Glutamatergic neuron (in vitro differentiated cells): ENCODE results near the gene MFSD8. TPM values are rescaled to one million over a fixed set of nuclear protein-coding genes. Genes with fewer than 3 reads are reported as not detected.

ENCODE experiments used
- DNase-seq: peaks from one replicate; pipeline ENCODE4 v3.0.0; 2022
- H3K27ac Mint-ChIP-seq: one replicate; pipeline ENCODE4 v1.8.0; 2020; ENCODE audit warnings: mild to moderate bottlenecking, mixed read lengths, inconsistent platforms; ENCODE audit not compliant: unreplicated experiment
- H3K27me3 Mint-ChIP-seq: one replicate; pipeline ENCODE4 v1.8.0; 2020; ENCODE audit warnings: mild to moderate bottlenecking, moderate library complexity, mixed read lengths, inconsistent platforms; ENCODE audit not compliant: unreplicated experiment
- H3K36me3 Mint-ChIP-seq: one replicate; pipeline ENCODE4 v1.8.0; 2020; ENCODE audit warnings: mild to moderate bottlenecking, mixed read lengths, inconsistent platforms; ENCODE audit not compliant: unreplicated experiment
- H3K4me1 Mint-ChIP-seq: one replicate; pipeline ENCODE4 v1.8.0; 2020; ENCODE audit warnings: mild to moderate bottlenecking, low read depth, mixed read lengths, inconsistent platforms; ENCODE audit not compliant: unreplicated experiment
- H3K4me3 Mint-ChIP-seq: one replicate; pipeline ENCODE4 v1.8.0; 2020; ENCODE audit warnings: mild to moderate bottlenecking, mixed read lengths, inconsistent platforms; ENCODE audit not compliant: unreplicated experiment
- H3K9me3 Mint-ChIP-seq: one replicate; pipeline ENCODE4 v1.8.0; 2020; ENCODE audit warnings: mild to moderate bottlenecking, moderate library complexity, mixed read lengths, inconsistent platforms; ENCODE audit not compliant: unreplicated experiment
- CTCF ChIP-seq: fragments of 200-600 bp; sonication (generic); IDR thresholded peaks from one replicate; pipeline ENCODE4 v1.5.0; 2021; ENCODE audit not compliant: partially characterized antibody, unreplicated experiment
- total RNA-seq: library from RNA; stranded (reverse); fragmentation: NEBNext Ultra II Directional; extraction: Animal tissue kit (Norgen Biotek cat#: 25700); gene quantifications from one replicate; pipeline ENCODE4 v1.2.1, GENCODE V29; 2021; ENCODE audit not compliant: unreplicated experiment

MFSD8 gene
- total RNA-seq, 1 donor from 2014 or later = 22.6 TPM

- peak overlapping the region; percentile 99 for H3K4me3 Mint-ChIP-seq
- H3K27ac Mint-ChIP-seq = no peak overlapping the region
- no peak for DNase-seq
- H3K4me1 Mint-ChIP-seq = no peaks in the 10 kb centered on the region
- TF ChIP-seq CTCF = no peak
- H3K9me3 Mint-ChIP-seq = peaks cover 9% of the 10 kb centered on the region
- H3K36me3 Mint-ChIP-seq = no peaks in the 10 kb centered on the region
- H3K27me3 Mint-ChIP-seq = peaks cover 4% of the 10 kb centered on the region
Measured at GRCh38 chr4:127881563-127881864, 83.5 kb downstream of the MFSD8 start.

- Mint-ChIP-seq H3K36me3 (no peaks in the 10 kb centered on the region), H3K9me3 (peaks cover 9% of the 10 kb centered on the region), H3K27ac (peak within 1 kb of the TSS; percentile 67), H3K4me3 (peak within 1 kb of the TSS; percentile 99), H3K27me3 (peaks cover 4% of the 10 kb centered on the region), H3K4me1 (no peaks in the 10 kb centered on the region)
- peak; percentile 96 for DNase-seq
- TF ChIP-seq CTCF = no peak
Measured at GRCh38 chr4:127880763-127881562, 84.0 kb downstream of the MFSD8 start, which contains the start of gene PLK4. PLK4 (plus strand) TSS chr4:127880893; CDS start chr4:127881135, 242 bp downstream.

DNA sequence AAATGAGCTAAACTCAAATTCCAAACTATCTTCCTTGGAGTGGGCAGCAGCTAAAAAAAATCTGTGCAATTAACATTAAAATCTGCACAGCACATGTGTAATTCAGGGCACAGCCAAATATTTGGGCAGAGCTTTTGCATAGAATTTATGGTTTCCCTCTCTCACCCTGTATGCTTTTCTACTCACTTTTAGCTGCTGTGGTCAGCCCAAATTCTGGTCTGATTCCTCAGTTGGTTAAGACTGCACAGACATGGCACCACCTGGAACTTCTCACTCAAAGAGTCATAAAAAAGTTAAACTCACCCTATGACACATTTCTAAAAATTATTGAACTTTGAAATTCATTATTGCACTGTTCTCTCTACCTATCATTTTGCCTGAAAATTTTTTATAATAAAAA lies 89.2 kb downstream of the MFSD8 start:
- peaks cover 6% of the 10 kb centered on the region for H3K9me3 Mint-ChIP-seq

DNA sequence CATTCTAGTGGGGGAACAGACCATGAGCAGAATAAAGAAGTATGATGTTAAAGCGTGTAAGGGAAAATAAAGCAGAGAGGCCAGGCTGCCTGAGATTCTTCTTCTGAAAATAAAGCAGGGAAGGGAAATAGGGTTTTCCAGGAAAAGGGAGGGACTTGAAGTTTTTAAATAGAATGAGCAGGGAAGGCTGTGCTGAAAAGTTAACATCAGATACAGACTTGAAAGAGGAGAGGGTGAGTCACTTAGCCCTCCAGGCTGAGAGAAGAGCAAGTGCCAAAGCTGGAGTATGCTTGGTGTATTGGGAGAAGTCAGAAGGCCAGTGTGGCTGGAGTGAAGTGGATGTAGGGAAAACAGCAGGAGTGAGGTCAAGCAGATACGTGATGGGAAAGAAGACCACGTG lies 94.3 kb downstream of the MFSD8 start:
- Mint-ChIP-seq H3K9me3 (peaks cover 1% of the 10 kb centered on the region), H3K36me3 (no peaks in the 10 kb centered on the region), H3K27ac (no peak overlapping the region), H3K4me3 (peak overlapping the region; percentile 1), H3K27me3 (no peaks in the 10 kb centered on the region), H3K4me1 (no peaks in the 10 kb centered on the region)
- TF ChIP-seq CTCF = no peak
- DNase-seq = no peak

More for the DNA sequence above, 89.2 kb downstream of the MFSD8 start:
- no peaks in the 10 kb centered on the region for H3K36me3 Mint-ChIP-seq
- DNase-seq = no peak
- peaks cover 4% of the 10 kb centered on the region for H3K27me3 Mint-ChIP-seq
- no peaks in the 10 kb centered on the region for H3K4me1 Mint-ChIP-seq
- no peak overlapping the region for H3K27ac Mint-ChIP-seq
- H3K4me3 Mint-ChIP-seq = no peak overlapping the region
- TF ChIP-seq CTCF = no peak

- no peak overlapping the region for H3K4me3 Mint-ChIP-seq
- no peak overlapping the region for H3K27ac Mint-ChIP-seq
Measured at GRCh38 chr4:127870281-127870680, 94.7 kb downstream of the MFSD8 start.

More at GRCh38 chr4:127870281-127870680, 94.7 kb downstream of the MFSD8 start:
- Mint-ChIP-seq H3K36me3 (no peaks in the 10 kb centered on the region), H3K4me1 (no peaks in the 10 kb centered on the region), H3K9me3 (peaks cover 1% of the 10 kb centered on the region), H3K27me3 (no peaks in the 10 kb centered on the region)
- no peak for DNase-seq
- no peak for TF ChIP-seq CTCF
